SHP77 treated with DMSO at 0.1 percent for 48 hours (cell line): ENCODE measurements around the gene RAB8B.

ENCODE experiments used
- DNase-seq: peaks from one replicate; lab custom pipeline; 2025; lab: John Stamatoyannopoulos, UW

RAB8B gene

GRCh38 chr15:63276342-63277037 is 87.1 kb downstream of the RAB8B start:
- DNase-seq: no peak

GRCh38 chr15:63277038-63277892 is 87.9 kb downstream of the RAB8B start, which contains the start of gene APH1B:
Gene APH1B, plus strand, starts transcription at chr15:63277605. Its CDS starts 19 bp downstream, at chr15:63277624.
- peak; percentile 8 for DNase-seq

- no peak for DNase-seq
These were observed 88.6 kb downstream of the RAB8B start for GRCh38 chr15:63277893-63278456.

GRCh38 chr15:63283126-63283525 is 93.7 kb downstream of the RAB8B start:
- no peak for DNase-seq

- no peak for DNase-seq
These were observed 94.9 kb downstream of the RAB8B start for GRCh38 chr15:63284335-63284734.

- DNase-seq: no peak
These were observed 97.7 kb downstream of the RAB8B start for GRCh38 chr15:63287109-63287508.

GRCh38 chr15:63288342-63288741 is 98.9 kb downstream of the RAB8B start:
- DNase-seq: no peak

GRCh38 chr15:63288778-63289378 is 99.5 kb downstream of the RAB8B start:
- peak; percentile 9 for DNase-seq

GRCh38 chr15:63291507-63291906 is 102.1 kb downstream of the RAB8B start:
- DNase-seq: no peak

GRCh38 chr15:63292241-63292640 is 102.8 kb downstream of the RAB8B start:
- DNase-seq: no peak

- no peak for DNase-seq
These were observed 103.4 kb downstream of the RAB8B start for GRCh38 chr15:63292771-63293170.

- DNase-seq: no peak
These were observed 105.0 kb downstream of the RAB8B start for GRCh38 chr15:63294359-63294758.

GRCh38 chr15:63295341-63295740 is 105.9 kb downstream of the RAB8B start:
- DNase-seq: no peak

- DNase-seq: peak; percentile 18
These were observed 106.8 kb downstream of the RAB8B start for GRCh38 chr15:63296195-63296594.

GRCh38 chr15:63299943-63300575 is 110.7 kb downstream of the RAB8B start:
- DNase-seq: no peak

- no peak for DNase-seq
These were observed 111.7 kb downstream of the RAB8B start for GRCh38 chr15:63301088-63301487.

- DNase-seq: no peak
These were observed 115.9 kb downstream of the RAB8B start for GRCh38 chr15:63305260-63305659.

- DNase-seq: no peak
These were observed 117.2 kb downstream of the RAB8B start for GRCh38 chr15:63306492-63307073.

- no peak for DNase-seq
These were observed 119.1 kb downstream of the RAB8B start for GRCh38 chr15:63308491-63308890.

- DNase-seq: no peak
These were observed 119.5 kb downstream of the RAB8B start for GRCh38 chr15:63308947-63309346.

GRCh38 chr15:63310646-63311045 is 121.2 kb downstream of the RAB8B start:
- DNase-seq: no peak

GRCh38 chr15:63312286-63312685 is 122.9 kb downstream of the RAB8B start:
- no peak for DNase-seq
